ENCODE measurements around the gene C22orf42. TPM values are rescaled to one million over a fixed set of nuclear protein-coding genes. Genes with fewer than 3 reads are reported as not detected.

The C22orf42 gene
- total RNA-seq, 1 donor from 2014 or later = not detected

- no peak for DNase-seq (ENCODE audit: low spot score in 2 of 2)
- intact Hi-C loops (cut with DNase I) = no loop called here
- no peaks in the 10 kb centered on the region for H3K36me3 ChIP-seq
- no peak overlapping the region for H3K27ac ChIP-seq
- H3K9me3 ChIP-seq = no peaks in the 10 kb centered on the region
- no peaks in the 10 kb centered on the region for H3K4me1 ChIP-seq
- no peak overlapping the region for H3K4me3 ChIP-seq
- no peaks in the 10 kb centered on the region for H3K27me3 ChIP-seq
- TF ChIP-seq CTCF (IDR thresholded peaks at IDR 0.05) = no peak
Observed at GRCh38 chr22:32100711-32101110, 58.4 kb downstream of the C22orf42 start.

Other genes with a start within 250 kb of the C22orf42 start
- gene YWHAH, start 214.8 kb downstream of the C22orf42 start, total RNA-seq = 139 TPM
- not detected for gene SLC5A1, start 116.0 kb downstream of the C22orf42 start, total RNA-seq
- gene RFPL2, start 45.8 kb upstream of the C22orf42 start, total RNA-seq = not detected
- gene SLC5A4, start 96.0 kb upstream of the C22orf42 start, total RNA-seq = 1.6 TPM
- not detected for gene RFPL3, start 198.6 kb upstream of the C22orf42 start, total RNA-seq

All from ascending aorta (tissue), 2 donors.